Endothelial cell of umbilical vein (primary cell): ENCODE results near the gene CRABP1.

Source experiments
- CTCF ChIP-seq, 2 donors: IDR thresholded peaks; 1 replicate in 1 of 2; 2 replicates in 1 of 2; pipeline ENCODE4 v1.5.1; 2011; ENCODE audit warnings: low read length in 2 of 2, mild to moderate bottlenecking in 2 of 2, moderate library complexity in 2 of 2, control low read depth in 1 of 2, inconsistent platforms in 1 of 2, low read depth in 1 of 2; ENCODE audit not compliant: insufficient read depth in 1 of 2; ENCODE audit errors: extremely low read depth in 1 of 2
- EZH2 ChIP-seq: IDR thresholded peaks from 2 replicates; pipeline ENCODE4 v1.6.1; 2012; ENCODE audit warnings: borderline replicate concordance, low read depth, mild to moderate bottlenecking, moderate library complexity, low read length, inconsistent platforms; ENCODE audit not compliant: severe bottlenecking
- JUN ChIP-seq: IDR thresholded peaks from 2 replicates; pipeline ENCODE4 v1.6.1; 2011; ENCODE audit warnings: borderline replicate concordance, low read depth; ENCODE audit not compliant: insufficient read length, insufficient read depth
- MYC ChIP-seq: IDR thresholded peaks from one replicate; pipeline ENCODE4 v1.6.1; 2011; ENCODE audit warnings: mild to moderate bottlenecking, low read depth, low read length
- POLR2A ChIP-seq: IDR thresholded peaks from 2 replicates; pipeline ENCODE4 v1.6.1; 2012; ENCODE audit warnings: low read depth, mild to moderate bottlenecking, control low read depth, low read length
- POLR2AphosphoS5 ChIP-seq: IDR thresholded peaks from 2 replicates; pipeline ENCODE4 v1.6.1; 2012; ENCODE audit warnings: low read depth, mild to moderate bottlenecking, control low read depth, low read length, moderate library complexity; ENCODE audit not compliant: insufficient read depth
- TF ChIP-seq, protein P1 (sequence below): IDR thresholded peaks from 2 replicates; pipeline ENCODE4 v1.6.1; 2011; ENCODE audit not compliant: insufficient read depth, insufficient read length

DNA sequence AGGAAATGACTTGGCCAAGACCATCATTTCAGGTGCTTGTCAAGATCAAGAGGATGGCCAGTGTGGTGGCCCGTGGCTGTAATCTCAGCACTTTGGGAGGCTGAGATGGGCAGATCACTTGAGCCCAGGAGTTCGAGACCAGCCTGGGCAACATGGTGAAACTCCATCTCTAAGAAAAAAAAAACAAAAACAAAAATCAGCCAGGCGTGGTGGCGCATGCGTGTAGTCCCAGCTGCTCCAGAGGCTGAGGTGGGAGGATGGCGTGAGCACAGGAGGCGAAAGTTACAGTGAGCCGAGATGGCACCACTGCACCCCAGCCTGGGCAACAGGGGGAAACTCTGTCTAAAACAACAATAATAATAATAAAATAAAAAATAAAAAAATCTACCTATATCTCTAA is 15.0 kb downstream of the CRABP1 start:
- no peak for TF ChIP-seq POLR2A
- no peak for TF ChIP-seq CTCF (IDR thresholded peaks at IDR 0.05; ENCODE audit: extremely low read depth in 1 of 2, insufficient read depth in 1 of 2, low read depth in 1 of 2, low read length in 2 of 2)
- TF ChIP-seq POLR2AphosphoS5, result no peak
- no peak for TF ChIP-seq EZH2
- TF ChIP-seq, protein P1, sequence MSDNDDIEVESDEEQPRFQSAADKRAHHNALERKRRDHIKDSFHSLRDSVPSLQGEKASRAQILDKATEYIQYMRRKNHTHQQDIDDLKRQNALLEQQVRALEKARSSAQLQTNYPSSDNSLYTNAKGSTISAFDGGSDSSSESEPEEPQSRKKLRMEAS, result no peak
- no peak for TF ChIP-seq MYC
- TF ChIP-seq JUN, result no peak
